PC-3 (cell line): Measurements from ENCODE around the gene IL1RAP. TPM values are rescaled to one million over a fixed set of nuclear protein-coding genes. Genes with fewer than 3 reads are reported as not detected.

Experiments used
- ATAC-seq: fragments of 200-7000 bp; cut with Tn5 transposase; 2 replicates; pipeline ENCODE4 v1.9.1; 2020; ENCODE audit warnings: mild to moderate bottlenecking, moderate library complexity
- BruUV-seq: library from RNA; stranded (reverse); fragments of 400-500 nt; replicated peaks from 2 replicates; lab custom pipeline; 2021; lab: Mats Ljungman, UMichigan
- CTCF ChIA-PET: fragments of 300-600 bp; sonication (Branson Sonifier 250); formaldehyde crosslinking; loops from one replicate; lab custom pipeline; 2022; ENCODE audit warnings: antibody characterized with exemption; lab: Charles Lee
- POLR2A ChIA-PET: fragments of 300-600 bp; sonication (Branson Sonifier 250); formaldehyde crosslinking; loops from one replicate; lab custom pipeline; 2022; ENCODE audit warnings: antibody characterized with exemption; ENCODE audit not compliant: unreplicated experiment; lab: Charles Lee
- DNase-seq: peaks from one replicate; pipeline ENCODE4 v3.0.0-alpha.2; 2015
- H2AFZ ChIP-seq: fragments of 300-600 bp; sonication (generic); 2 replicates; pipeline ENCODE4 v1.6.0; 2016; ENCODE audit warnings: antibody characterized with exemption, low read length
- H3F3A ChIP-seq: fragments of 300-600 bp; sonication (generic); one replicate; pipeline ENCODE4 v1.6.0; 2017; ENCODE audit warnings: antibody characterized with exemption, low read length, control low read depth, mild to moderate bottlenecking; ENCODE audit not compliant: unreplicated experiment
- H3K27ac ChIP-seq: fragments of 300-600 bp; sonication (generic); 2 replicates; pipeline ENCODE4 v1.5.1; 2016; ENCODE audit warnings: mild to moderate bottlenecking, low read length
- H3K27me3 ChIP-seq: fragments of 300-600 bp; sonication (generic); 2 replicates; pipeline ENCODE4 v1.6.1; 2016; ENCODE audit warnings: low read length, mixed read lengths
- H3K36me3 ChIP-seq: fragments of 300-600 bp; sonication (generic); 2 replicates; pipeline ENCODE4 v1.6.1; 2016; ENCODE audit warnings: low read depth, mixed run types, low read length, mixed read lengths
- H3K4me1 ChIP-seq: fragments of 300-600 bp; sonication (generic); 2 replicates; pipeline ENCODE4 v1.5.1; 2016; ENCODE audit warnings: low read length; ENCODE audit not compliant: insufficient read depth
- H3K4me2 ChIP-seq: fragments of 300-600 bp; sonication (generic); 2 replicates; pipeline ENCODE4 v1.6.0; 2016; ENCODE audit warnings: low read length
- H3K4me3 ChIP-seq: fragments of 300-600 bp; sonication (generic); 2 replicates; pipeline ENCODE4 v1.5.1; 2016; ENCODE audit warnings: mild to moderate bottlenecking, low read length, mixed read lengths
- H3K79me2 ChIP-seq: fragments of 300-600 bp; sonication (generic); 2 replicates; pipeline ENCODE4 v1.6.1; 2017; ENCODE audit warnings: low read length, mixed read lengths
- H3K9ac ChIP-seq: fragments of 300-600 bp; sonication (generic); 2 replicates; pipeline ENCODE4 v1.6.0; 2016; ENCODE audit warnings: mild to moderate bottlenecking, low read length
- H3K9me2 ChIP-seq: fragments of 300-600 bp; sonication (generic); replicated peaks from 2 replicates; pipeline ENCODE4 v1.6.1; 2016; ENCODE audit warnings: mixed run types, low read length, mixed read lengths
- H3K9me3 ChIP-seq: fragments of 300-600 bp; sonication (generic); 2 replicates; pipeline ENCODE4 v1.6.1; 2016; ENCODE audit warnings: low read length, mixed read lengths
- H4K20me1 ChIP-seq: fragments of 300-600 bp; sonication (generic); 2 replicates; pipeline ENCODE4 v1.6.1; 2016; ENCODE audit warnings: low read length, mixed read lengths
- EZH2 ChIP-seq: fragments of 300-600 bp; sonication (generic); IDR thresholded peaks from one replicate; pipeline ENCODE4 v1.6.1; 2017; ENCODE audit warnings: antibody characterized with exemption, mild to moderate bottlenecking, low read length; ENCODE audit not compliant: unreplicated experiment
- EZH2phosphoT487 ChIP-seq: fragments of 300-600 bp; sonication (generic); IDR thresholded peaks from 2 replicates; pipeline ENCODE4 v1.6.1; 2018; ENCODE audit warnings: mild to moderate bottlenecking, antibody characterized with exemption, low read length, borderline replicate concordance
- intact Hi-C: fragments of 100-400 bp; cut with micrococcal nuclease; formaldehyde crosslinking; loops from 2 replicates; pipeline ENCODE4 v1.9.0; 2023
- total RNA-seq: library from RNA; depleted of rRNA; stranded (reverse); fragments of >200 nt; gene quantifications from 2 replicates; pipeline ENCODE4 v1.2.3, GENCODE V29; 2014
- TF ChIP-seq, protein P1 (sequence below): fragments of 300-600 bp; sonication (generic); conservative IDR thresholded peaks from 2 replicates; pipeline ENCODE4 v1.5.1; 2017; ENCODE audit warnings: antibody characterized with exemption, low read depth, mild to moderate bottlenecking, low read length

Gene IL1RAP
- total RNA-seq, 1 experiment from 2014 or later: 5.0 TPM

GRCh38 chr3:190552969-190553759 is 39.3 kb downstream of the IL1RAP start:
- Histone ChIP-seq H3K4me3 (no peak overlapping the region), H3K9me2 (no peaks in the 10 kb centered on the region), H3F3A (no peaks in the 10 kb centered on the region), H4K20me1 (no peaks in the 10 kb centered on the region), H3K27me3 (no peaks in the 10 kb centered on the region), H3K4me1 (no peaks in the 10 kb centered on the region), H3K9me3 (no peaks in the 10 kb centered on the region), H3K4me2 (no peak overlapping the region), H3K36me3 (no peaks in the 10 kb centered on the region; the same call in none of the 2 replicates), H2AFZ (no peak overlapping the region), H3K9ac (no peak overlapping the region), H3K79me2 (no peaks in the 10 kb centered on the region), H3K27ac (no peak overlapping the region)
- ChIA-PET POLR2A (no interaction called here), CTCF (no interaction called here)
- BruUV-seq: no TSS peak
- DNase-seq (no peak), ATAC-seq (no peak)
- intact Hi-C loops: no loop called here
- TF ChIP-seq EZH2: no peak
- no peak for TF ChIP-seq EZH2phosphoT487
- TF ChIP-seq, protein P1, sequence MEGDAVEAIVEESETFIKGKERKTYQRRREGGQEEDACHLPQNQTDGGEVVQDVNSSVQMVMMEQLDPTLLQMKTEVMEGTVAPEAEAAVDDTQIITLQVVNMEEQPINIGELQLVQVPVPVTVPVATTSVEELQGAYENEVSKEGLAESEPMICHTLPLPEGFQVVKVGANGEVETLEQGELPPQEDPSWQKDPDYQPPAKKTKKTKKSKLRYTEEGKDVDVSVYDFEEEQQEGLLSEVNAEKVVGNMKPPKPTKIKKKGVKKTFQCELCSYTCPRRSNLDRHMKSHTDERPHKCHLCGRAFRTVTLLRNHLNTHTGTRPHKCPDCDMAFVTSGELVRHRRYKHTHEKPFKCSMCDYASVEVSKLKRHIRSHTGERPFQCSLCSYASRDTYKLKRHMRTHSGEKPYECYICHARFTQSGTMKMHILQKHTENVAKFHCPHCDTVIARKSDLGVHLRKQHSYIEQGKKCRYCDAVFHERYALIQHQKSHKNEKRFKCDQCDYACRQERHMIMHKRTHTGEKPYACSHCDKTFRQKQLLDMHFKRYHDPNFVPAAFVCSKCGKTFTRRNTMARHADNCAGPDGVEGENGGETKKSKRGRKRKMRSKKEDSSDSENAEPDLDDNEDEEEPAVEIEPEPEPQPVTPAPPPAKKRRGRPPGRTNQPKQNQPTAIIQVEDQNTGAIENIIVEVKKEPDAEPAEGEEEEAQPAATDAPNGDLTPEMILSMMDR: no peak

GRCh38 chr3:190554197-190554596 is 40.3 kb downstream of the IL1RAP start:
- Histone ChIP-seq H3K27me3 (no peaks in the 10 kb centered on the region), H3K9me3 (no peaks in the 10 kb centered on the region), H4K20me1 (no peaks in the 10 kb centered on the region), H3K9ac (no peak overlapping the region), H3K9me2 (no peaks in the 10 kb centered on the region), H3K4me3 (no peak overlapping the region), H3K79me2 (no peaks in the 10 kb centered on the region), H3K4me2 (no peak overlapping the region), H2AFZ (no peak overlapping the region), H3F3A (no peaks in the 10 kb centered on the region), H3K4me1 (no peaks in the 10 kb centered on the region), H3K27ac (no peak overlapping the region), H3K36me3 (no peaks in the 10 kb centered on the region; the same call in none of the 2 replicates)
- BruUV-seq: no TSS peak
- no peak for ATAC-seq
- ChIA-PET CTCF (no interaction called here), POLR2A (no interaction called here)
- DNase-seq: no peak
- TF ChIP-seq, protein P1: no peak
- TF ChIP-seq EZH2phosphoT487: no peak
- no peak for TF ChIP-seq EZH2
- intact Hi-C loops: no loop called here

DNA sequence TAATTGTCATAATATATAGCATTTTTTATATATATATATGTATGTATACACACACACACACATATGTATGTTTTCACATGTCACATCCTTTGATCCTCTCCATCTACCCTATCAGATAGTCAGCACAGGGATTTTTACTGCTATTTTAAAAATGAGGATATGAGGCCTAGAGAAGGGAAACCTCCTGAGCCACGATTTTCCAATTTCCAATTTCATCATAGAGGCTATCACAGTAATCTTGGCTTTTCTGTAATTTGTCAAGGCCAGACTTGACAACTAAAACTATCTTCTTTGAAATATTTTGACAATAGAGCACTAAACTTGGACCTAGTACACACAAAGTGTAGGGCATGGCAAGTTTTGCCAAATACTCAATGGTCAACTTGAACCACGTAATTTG is 42.5 kb downstream of the IL1RAP start:
- BruUV-seq: no TSS peak
- Histone ChIP-seq H3K79me2 (no peaks in the 10 kb centered on the region), H3K4me1 (no peaks in the 10 kb centered on the region), H3K9ac (no peak overlapping the region), H3K27me3 (no peaks in the 10 kb centered on the region), H3K27ac (no peak overlapping the region), H3K4me2 (no peak overlapping the region), H3F3A (no peaks in the 10 kb centered on the region), H2AFZ (no peak overlapping the region), H3K9me3 (no peaks in the 10 kb centered on the region), H3K9me2 (no peaks in the 10 kb centered on the region), H3K4me3 (no peak overlapping the region), H3K36me3 (no peaks in the 10 kb centered on the region; the same call in none of the 2 replicates), H4K20me1 (no peaks in the 10 kb centered on the region)
- ChIA-PET POLR2A (no interaction called here), CTCF (no interaction called here)
- intact Hi-C loops: no loop called here
- no peak for ATAC-seq
- no peak for TF ChIP-seq EZH2
- TF ChIP-seq EZH2phosphoT487: no peak
- TF ChIP-seq, protein P1: no peak
- no peak for DNase-seq
